ENCODE measurements around the gene IGSF8.

Gene IGSF8

GRCh38 chr1:160137216-160137862 lies 38.9 kb upstream of the IGSF8 start:
- TF ChIP-seq CTCF (IDR thresholded peaks at IDR 0.05; ENCODE audit: low read length, missing control alignments) = no peak
- no peak overlapping the region for H3K4me3 ChIP-seq (replicated peaks; ENCODE audit: low read depth, low read length)
- DNase-seq (ENCODE audit: low read depth) = no peak

- no peak for DNase-seq (ENCODE audit: low read depth)
- TF ChIP-seq CTCF (IDR thresholded peaks at IDR 0.05; ENCODE audit: low read length, missing control alignments) = no peak
- H3K4me3 ChIP-seq (replicated peaks; ENCODE audit: low read depth, low read length) = no peak overlapping the region
Measured at GRCh38 chr1:160136926-160137200, 38.4 kb upstream of the IGSF8 start.

GRCh38 chr1:160136121-160136925 lies 37.9 kb upstream of the IGSF8 start:
- DNase-seq (ENCODE audit: low read depth) = no peak
- H3K4me3 ChIP-seq (replicated peaks; ENCODE audit: low read depth, low read length) = no peak overlapping the region
- TF ChIP-seq CTCF (IDR thresholded peaks at IDR 0.05; ENCODE audit: low read length, missing control alignments) = no peak

GRCh38 chr1:160134791-160135572 lies 36.6 kb upstream of the IGSF8 start:
- no peak for TF ChIP-seq CTCF (IDR thresholded peaks at IDR 0.05; ENCODE audit: low read length, missing control alignments)
- DNase-seq (ENCODE audit: low read depth) = no peak
- no peak overlapping the region for H3K4me3 ChIP-seq (replicated peaks; ENCODE audit: low read depth, low read length)

GRCh38 chr1:160133990-160134770 lies 35.8 kb upstream of the IGSF8 start:
- no peak for TF ChIP-seq CTCF (IDR thresholded peaks at IDR 0.05; ENCODE audit: low read length, missing control alignments)
- no peak overlapping the region for H3K4me3 ChIP-seq (replicated peaks; ENCODE audit: low read depth, low read length)
- DNase-seq (ENCODE audit: low read depth) = no peak

- H3K4me3 ChIP-seq (replicated peaks; ENCODE audit: low read depth, low read length) = no peak overlapping the region
- no peak for DNase-seq (ENCODE audit: low read depth)
- TF ChIP-seq CTCF (IDR thresholded peaks at IDR 0.05; ENCODE audit: low read length, missing control alignments) = no peak
Measured at GRCh38 chr1:160131803-160132565, 33.6 kb upstream of the IGSF8 start.
